ENCODE results near the gene RBM26.

DNA sequence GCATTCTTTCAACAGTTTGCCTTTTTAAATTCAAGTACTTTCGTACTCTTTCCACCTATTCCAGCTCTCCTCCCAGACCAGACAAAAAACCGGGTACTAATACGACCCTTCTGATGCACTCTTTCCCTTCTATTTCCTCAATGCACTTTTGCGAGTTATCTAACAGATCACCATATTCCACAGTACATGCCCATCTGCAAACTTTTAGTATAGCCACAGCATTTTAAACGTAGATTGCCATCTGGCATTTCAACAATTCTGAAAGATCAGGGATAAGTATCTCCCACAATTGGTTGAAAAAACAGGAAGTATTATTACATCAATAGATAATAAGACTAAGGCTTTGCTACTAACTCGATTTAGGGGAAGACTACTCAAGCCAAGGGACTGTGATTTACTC lies 31.5 kb downstream of the RBM26 start:
- TF ChIP-seq, protein P1, sequence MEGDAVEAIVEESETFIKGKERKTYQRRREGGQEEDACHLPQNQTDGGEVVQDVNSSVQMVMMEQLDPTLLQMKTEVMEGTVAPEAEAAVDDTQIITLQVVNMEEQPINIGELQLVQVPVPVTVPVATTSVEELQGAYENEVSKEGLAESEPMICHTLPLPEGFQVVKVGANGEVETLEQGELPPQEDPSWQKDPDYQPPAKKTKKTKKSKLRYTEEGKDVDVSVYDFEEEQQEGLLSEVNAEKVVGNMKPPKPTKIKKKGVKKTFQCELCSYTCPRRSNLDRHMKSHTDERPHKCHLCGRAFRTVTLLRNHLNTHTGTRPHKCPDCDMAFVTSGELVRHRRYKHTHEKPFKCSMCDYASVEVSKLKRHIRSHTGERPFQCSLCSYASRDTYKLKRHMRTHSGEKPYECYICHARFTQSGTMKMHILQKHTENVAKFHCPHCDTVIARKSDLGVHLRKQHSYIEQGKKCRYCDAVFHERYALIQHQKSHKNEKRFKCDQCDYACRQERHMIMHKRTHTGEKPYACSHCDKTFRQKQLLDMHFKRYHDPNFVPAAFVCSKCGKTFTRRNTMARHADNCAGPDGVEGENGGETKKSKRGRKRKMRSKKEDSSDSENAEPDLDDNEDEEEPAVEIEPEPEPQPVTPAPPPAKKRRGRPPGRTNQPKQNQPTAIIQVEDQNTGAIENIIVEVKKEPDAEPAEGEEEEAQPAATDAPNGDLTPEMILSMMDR (IDR thresholded peaks at IDR 0.05 in 4 of 5, conservative IDR thresholded peaks at IDR 0.05 in 1 of 5) = no peak
- TF ChIP-seq POLR2A (IDR thresholded peaks at IDR 0.05) = no peak
